KMS-11 (cell line): ENCODE measurements around the gene ANKRD61.
"Not testable (repeated sequence)": the region's sequence is repeated elsewhere in the genome, so short reads cannot be mapped to it uniquely, and the experiment has no call there.

ENCODE experiments used
- H2AFZ ChIP-seq: fragments of 200-600 bp; sonication (generic); 2 replicates; pipeline ENCODE4 v1.6.1; 2016; ENCODE audit warnings: antibody characterized with exemption, mixed run types, low read depth
- H3K27ac ChIP-seq: fragments of 200-600 bp; sonication (generic); 2 replicates; pipeline ENCODE4 v1.6.1; 2016; ENCODE audit warnings: mild to moderate bottlenecking, mixed run types
- H3K27me3 ChIP-seq: fragments of 200-600 bp; sonication (generic); 2 replicates; pipeline ENCODE4 v1.6.1; 2017; ENCODE audit warnings: mild to moderate bottlenecking, low read depth, mixed run types, moderate library complexity; ENCODE audit not compliant: insufficient read depth
- H3K36me3 ChIP-seq: fragments of 200-600 bp; sonication (generic); 2 replicates; pipeline ENCODE4 v1.6.1; 2017; ENCODE audit warnings: mild to moderate bottlenecking, mixed run types; ENCODE audit not compliant: insufficient read depth
- H3K4me1 ChIP-seq: fragments of 200-600 bp; sonication (generic); 2 replicates; pipeline ENCODE4 v1.6.1; 2016; ENCODE audit warnings: mild to moderate bottlenecking, low read depth, mixed run types; ENCODE audit not compliant: poor library complexity, severe bottlenecking
- H3K4me2 ChIP-seq: fragments of 200-600 bp; sonication (generic); 2 replicates; pipeline ENCODE4 v1.7.0; 2016; ENCODE audit warnings: mild to moderate bottlenecking, mixed run types
- H3K4me3 ChIP-seq: fragments of 200-600 bp; sonication (generic); IDR thresholded peaks from 2 replicates; pipeline ENCODE4 v1.6.1; 2017; ENCODE audit warnings: low read depth, low read length, mixed read lengths; ENCODE audit not compliant: insufficient read depth
- H3K79me2 ChIP-seq: fragments of 200-600 bp; sonication (generic); 2 replicates; pipeline ENCODE4 v1.6.1; 2016; ENCODE audit warnings: low read depth, mixed run types; ENCODE audit not compliant: insufficient read depth
- H3K9ac ChIP-seq: fragments of 200-600 bp; sonication (generic); 2 replicates; pipeline ENCODE4 v1.6.1; 2016; ENCODE audit warnings: mild to moderate bottlenecking, mixed run types
- H4K20me1 ChIP-seq: fragments of 200-600 bp; sonication (generic); 2 replicates; pipeline ENCODE4 v1.6.1; 2016; ENCODE audit warnings: mild to moderate bottlenecking, mixed run types; ENCODE audit not compliant: insufficient read depth
- CTCF ChIP-seq: fragments of 200-600 bp; sonication (generic); conservative IDR thresholded peaks from 2 replicates; pipeline ENCODE4 v1.6.1; 2017; ENCODE audit warnings: low read depth, mild to moderate bottlenecking, antibody characterized with exemption, low read length, moderate library complexity, mixed read lengths

Gene ANKRD61

DNA sequence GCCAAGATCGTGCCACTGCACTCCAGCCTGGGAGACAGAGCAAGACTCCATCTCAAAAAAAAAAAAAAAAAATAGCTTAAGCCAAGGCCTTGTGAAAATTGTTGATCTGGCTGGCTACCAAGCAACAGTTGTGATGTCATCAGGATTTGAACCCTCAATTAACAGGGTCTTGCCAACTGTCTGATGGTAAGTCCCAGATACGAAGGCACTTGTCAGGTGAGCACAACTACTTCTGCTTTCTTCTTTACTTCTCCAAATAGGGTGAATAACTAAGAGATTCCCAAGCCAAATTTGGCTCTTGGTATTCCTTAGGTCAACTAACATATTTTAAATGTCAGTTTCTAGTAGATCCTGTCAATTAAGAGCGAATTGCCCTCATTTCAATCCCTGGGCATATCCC lies 47.4 kb downstream of the ANKRD61 start:
- H3K79me2 ChIP-seq, result no peaks in the 10 kb centered on the region
- no peak overlapping the region for H3K9ac ChIP-seq
- no peak overlapping the region for H3K4me2 ChIP-seq
- H3K36me3 ChIP-seq, result no peaks in the 10 kb centered on the region
- H3K27me3 ChIP-seq, result no peaks in the 10 kb centered on the region
- H4K20me1 ChIP-seq, result no peaks in the 10 kb centered on the region
- H2AFZ ChIP-seq, result no peak overlapping the region
- peaks cover 11% of the 10 kb centered on the region for H3K4me1 ChIP-seq
- H3K27ac ChIP-seq, result no peak overlapping the region
- no peak overlapping the region for H3K4me3 ChIP-seq
- TF ChIP-seq CTCF, result no peak

- not testable (repeated sequence) for H3K36me3 ChIP-seq, H3K79me2 ChIP-seq, H3K4me3 ChIP-seq, H3K27me3 ChIP-seq, H2AFZ ChIP-seq, H3K4me2 ChIP-seq, H4K20me1 ChIP-seq, H3K9ac ChIP-seq, H3K27ac ChIP-seq
- H3K4me1 ChIP-seq, result peaks cover 11% of the 10 kb centered on the region
Measured at GRCh38 chr7:6083047-6083446, 51.9 kb downstream of the ANKRD61 start.
